Measurements from ENCODE around the gene NELL2.

The NELL2 gene

GRCh38 chr12:44525806-44526654 lies 350.1 kb downstream of the NELL2 start:
- no peak for DNase-seq

GRCh38 chr12:44523828-44524227 lies 352.3 kb downstream of the NELL2 start:
- no peak for DNase-seq

GRCh38 chr12:44521702-44522101 lies 354.4 kb downstream of the NELL2 start:
- no peak for DNase-seq

- DNase-seq, result no peak
Observed at GRCh38 chr12:44519931-44520330, 356.2 kb downstream of the NELL2 start.

- no peak for DNase-seq
Observed at GRCh38 chr12:44511289-44511688, 364.8 kb downstream of the NELL2 start.

- DNase-seq, result no peak
Observed at GRCh38 chr12:44510510-44510909, 365.6 kb downstream of the NELL2 start.

GRCh38 chr12:44510076-44510475 lies 366.0 kb downstream of the NELL2 start:
- DNase-seq, result no peak

- DNase-seq, result no peak
Observed at GRCh38 chr12:44509471-44509870, 366.6 kb downstream of the NELL2 start.

GRCh38 chr12:44507461-44507860 lies 368.7 kb downstream of the NELL2 start:
- no peak for DNase-seq

GRCh38 chr12:44504799-44505198 lies 371.3 kb downstream of the NELL2 start:
- no peak for DNase-seq

- DNase-seq, result no peak
Observed at GRCh38 chr12:44503329-44503728, 372.8 kb downstream of the NELL2 start.

GRCh38 chr12:44502681-44503080 lies 373.4 kb downstream of the NELL2 start:
- DNase-seq, result no peak

GRCh38 chr12:44500423-44500822 lies 375.7 kb downstream of the NELL2 start:
- DNase-seq, result no peak

- DNase-seq, result no peak
Observed at GRCh38 chr12:44497044-44497443, 379.1 kb downstream of the NELL2 start.

- no peak for DNase-seq
Observed at GRCh38 chr12:44490181-44490580, 385.9 kb downstream of the NELL2 start.

- no peak for DNase-seq
Observed at GRCh38 chr12:44488180-44488579, 387.9 kb downstream of the NELL2 start.

- DNase-seq, result no peak
Observed at GRCh38 chr12:44484862-44485261, 391.3 kb downstream of the NELL2 start.

GRCh38 chr12:44477331-44477980 lies 398.7 kb downstream of the NELL2 start:
- no peak for DNase-seq

GRCh38 chr12:44476683-44477082 lies 399.4 kb downstream of the NELL2 start:
- no peak for DNase-seq

GRCh38 chr12:44465139-44465538 lies 411.0 kb downstream of the NELL2 start:
- no peak for DNase-seq

GRCh38 chr12:44464180-44464579 lies 411.9 kb downstream of the NELL2 start:
- DNase-seq, result no peak

- DNase-seq, result no peak
Observed at GRCh38 chr12:44462729-44463128, 413.4 kb downstream of the NELL2 start.

- no peak for DNase-seq
Observed at GRCh38 chr12:44460261-44460660, 415.9 kb downstream of the NELL2 start.

- DNase-seq, result no peak
Observed at GRCh38 chr12:44459569-44459968, 416.5 kb downstream of the NELL2 start.
